ENCODE measurements around the gene ALKAL2. TPM values are rescaled to one million over a fixed set of nuclear protein-coding genes. Genes with fewer than 3 reads are reported as not detected.

ALKAL2 gene
- polyA plus RNA-seq, 1 of the 3 experiments (the other 2 are of a cell fraction), result not detected

DNA sequence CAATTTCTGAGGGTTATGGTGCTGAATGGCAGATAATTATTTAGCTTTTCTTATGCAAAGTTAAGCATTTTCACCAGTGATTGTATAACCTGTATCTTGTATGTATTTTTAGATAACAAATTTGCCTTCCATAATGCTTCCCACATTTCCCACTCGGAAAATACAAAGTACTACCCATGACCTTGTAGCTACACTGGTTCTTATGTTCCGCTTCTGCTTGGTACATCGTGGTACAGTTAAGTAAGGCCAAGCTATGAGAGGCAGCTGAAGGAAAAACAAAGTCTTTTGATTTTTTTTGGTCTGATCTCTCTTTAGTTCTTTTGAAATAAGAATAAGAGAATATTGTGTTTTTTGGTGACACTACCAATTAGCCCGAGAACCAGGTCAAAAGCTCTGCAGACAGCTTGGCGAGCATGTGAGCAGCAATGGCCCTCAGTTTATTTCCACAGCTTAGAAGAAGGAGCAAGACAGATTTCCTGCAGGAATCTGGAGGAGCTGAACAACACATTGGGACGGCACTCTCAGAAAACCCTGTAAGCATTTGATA is 50.8 kb downstream of the ALKAL2 start:
- H3F3A ChIP-seq (replicated peaks; ENCODE audit: insufficient read depth), result no peaks in the 10 kb centered on the region
- H3K4me2 ChIP-seq, result no peak overlapping the region
- no peak overlapping the region for H3K27ac ChIP-seq (ENCODE audit: low read depth in 2 of 2, low read length in 1 of 2)
- H4K20me1 ChIP-seq (ENCODE audit: insufficient read depth), result no peaks in the 10 kb centered on the region
- ChIA-PET POLR2A (no interaction called here), CTCF (interaction anchor here (0.8 to 3.7 kb wide), 4 partner anchors 10 to 53 kb away, joined by 3 to 22 read pairs (median 4); partner anchors contain the start of gene ALKAL2)
- H3K9me3 ChIP-seq, result peaks cover under 1% of the 10 kb centered on the region; the same call in 1 of the 2 replicates
- H3K4me1 ChIP-seq (ENCODE audit: control insufficient read depth in 1 of 2, insufficient read depth in 2 of 2, low read depth in 1 of 2, low read length in 1 of 2), result no peaks in the 10 kb centered on the region
- H3K27me3 ChIP-seq (ENCODE audit: insufficient read depth), result no peaks in the 10 kb centered on the region
- DNase-seq, result no peak
- H3K79me2 ChIP-seq (ENCODE audit: insufficient read depth), result no peaks in the 10 kb centered on the region
- no peak overlapping the region for H3K4me3 ChIP-seq (ENCODE audit: low read depth in 2 of 2, low read length in 1 of 2)
- 85% methylated on average over 6 of the region's 6 CpGs for WGBS (ENCODE audit: low lambda C conversion rate)
- no peak overlapping the region for H3K9ac ChIP-seq
- H3K36me3 ChIP-seq (replicated peaks in 1 of 2; ENCODE audit: control insufficient read depth in 1 of 2, insufficient read depth in 2 of 2, low read length in 1 of 2), result peaks cover 24 to 45% of the 10 kb centered on the region in 2 experiments
- H2AFZ ChIP-seq (ENCODE audit: low read depth), result no peak overlapping the region
- no peaks in the 10 kb centered on the region for H3K9me2 ChIP-seq
- TF ChIP-seq RXRA (IDR thresholded peaks at IDR 0.05; ENCODE audit: borderline replicate concordance, low read depth) (no peak), TEAD4 (IDR thresholded peaks at IDR 0.05; ENCODE audit: borderline replicate concordance, insufficient read depth) (no peak), TCF12 (IDR thresholded peaks at IDR 0.05) (no peak), FOXJ3 (CRISPR knock-in tag; IDR thresholded peaks at IDR 0.05) (no peak), SMC3 (IDR thresholded peaks at IDR 0.05; ENCODE audit: low read depth, low read length) (no peak), RCOR1 (IDR thresholded peaks at IDR 0.05; ENCODE audit: low read length) (no peak), FOSL2 (IDR thresholded peaks at IDR 0.05; ENCODE audit: borderline replicate concordance, low read depth) (no peak), NFIC (IDR thresholded peaks at IDR 0.05; ENCODE audit: borderline replicate concordance) (no peak)
- TF ChIP-seq, protein P1, sequence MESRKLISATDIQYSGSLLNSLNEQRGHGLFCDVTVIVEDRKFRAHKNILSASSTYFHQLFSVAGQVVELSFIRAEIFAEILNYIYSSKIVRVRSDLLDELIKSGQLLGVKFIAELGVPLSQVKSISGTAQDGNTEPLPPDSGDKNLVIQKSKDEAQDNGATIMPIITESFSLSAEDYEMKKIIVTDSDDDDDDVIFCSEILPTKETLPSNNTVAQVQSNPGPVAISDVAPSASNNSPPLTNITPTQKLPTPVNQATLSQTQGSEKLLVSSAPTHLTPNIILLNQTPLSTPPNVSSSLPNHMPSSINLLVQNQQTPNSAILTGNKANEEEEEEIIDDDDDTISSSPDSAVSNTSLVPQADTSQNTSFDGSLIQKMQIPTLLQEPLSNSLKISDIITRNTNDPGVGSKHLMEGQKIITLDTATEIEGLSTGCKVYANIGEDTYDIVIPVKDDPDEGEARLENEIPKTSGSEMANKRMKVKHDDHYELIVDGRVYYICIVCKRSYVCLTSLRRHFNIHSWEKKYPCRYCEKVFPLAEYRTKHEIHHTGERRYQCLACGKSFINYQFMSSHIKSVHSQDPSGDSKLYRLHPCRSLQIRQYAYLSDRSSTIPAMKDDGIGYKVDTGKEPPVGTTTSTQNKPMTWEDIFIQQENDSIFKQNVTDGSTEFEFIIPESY (IDR thresholded peaks at IDR 0.05; ENCODE audit: borderline replicate concordance, low read depth), result no peak

DNA sequence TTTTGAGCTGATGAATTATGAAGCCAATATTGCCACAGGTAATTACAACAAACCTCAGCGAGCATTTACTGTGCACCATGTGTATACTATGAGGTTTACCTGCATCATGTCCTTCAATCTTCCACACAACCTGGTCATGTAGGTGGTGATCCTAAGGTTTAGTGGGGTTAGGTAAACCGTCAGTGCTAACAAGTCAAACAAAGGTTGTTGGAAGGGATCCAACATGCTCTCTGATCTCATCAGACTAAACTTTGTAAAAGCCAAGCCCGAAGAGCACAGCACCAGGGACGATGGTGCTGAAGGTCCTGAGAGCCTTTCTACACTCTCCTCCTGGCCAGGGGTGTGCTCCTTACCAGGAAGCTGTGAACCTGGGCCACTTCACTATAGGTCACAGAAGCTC is 53.5 kb downstream of the ALKAL2 start:
- Histone ChIP-seq H3K9ac (no peak overlapping the region), H3K79me2 (ENCODE audit: insufficient read depth) (no peaks in the 10 kb centered on the region), H3K4me1 (ENCODE audit: control insufficient read depth in 1 of 2, insufficient read depth in 2 of 2, low read depth in 1 of 2, low read length in 1 of 2) (no peaks in the 10 kb centered on the region; a peak in 1 of 4 replicates), H3K27ac (ENCODE audit: low read depth in 2 of 2, low read length in 1 of 2) (no peak overlapping the region), H3F3A (replicated peaks; ENCODE audit: insufficient read depth) (no peaks in the 10 kb centered on the region), H2AFZ (ENCODE audit: low read depth) (no peak overlapping the region), H3K36me3 (replicated peaks in 1 of 2; ENCODE audit: control insufficient read depth in 1 of 2, insufficient read depth in 2 of 2, low read length in 1 of 2) (peaks cover 16 to 24% of the 10 kb centered on the region in 2 experiments), H3K9me2 (no peaks in the 10 kb centered on the region), H3K27me3 (ENCODE audit: insufficient read depth) (no peaks in the 10 kb centered on the region), H4K20me1 (ENCODE audit: insufficient read depth) (no peaks in the 10 kb centered on the region), H3K9me3 (no peaks in the 10 kb centered on the region), H3K4me3 (ENCODE audit: low read depth in 2 of 2, low read length in 1 of 2) (no peak overlapping the region), H3K4me2 (no peak overlapping the region)
- ChIA-PET POLR2A (no interaction called here), CTCF (interaction anchor here (1.2 to 2.6 kb wide), 2 partner anchors 12 kb away, joined by 4 to 16 read pairs; no protein-coding TSS in a partner anchor)
- 92% methylated on average over 2 of the region's 4 CpGs for WGBS (ENCODE audit: low lambda C conversion rate)
- no peak for TF ChIP-seq TCF12 (IDR thresholded peaks at IDR 0.05)
- no peak for TF ChIP-seq EZH2phosphoT487 (IDR thresholded peaks at IDR 0.05; ENCODE audit: borderline replicate concordance, low read depth)
- no peak for TF ChIP-seq RFX5 (IDR thresholded peaks at IDR 0.05; ENCODE audit: low read length)
- TF ChIP-seq, protein P2, sequence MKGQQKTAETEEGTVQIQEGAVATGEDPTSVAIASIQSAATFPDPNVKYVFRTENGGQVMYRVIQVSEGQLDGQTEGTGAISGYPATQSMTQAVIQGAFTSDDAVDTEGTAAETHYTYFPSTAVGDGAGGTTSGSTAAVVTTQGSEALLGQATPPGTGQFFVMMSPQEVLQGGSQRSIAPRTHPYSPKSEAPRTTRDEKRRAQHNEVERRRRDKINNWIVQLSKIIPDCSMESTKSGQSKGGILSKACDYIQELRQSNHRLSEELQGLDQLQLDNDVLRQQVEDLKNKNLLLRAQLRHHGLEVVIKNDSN (IDR thresholded peaks at IDR 0.05; ENCODE audit: borderline replicate concordance, low read depth), result no peak
- no peak for TF ChIP-seq GABPA (IDR thresholded peaks at IDR 0.05; ENCODE audit: low read depth)
- no peak for DNase-seq

All from SK-N-SH (cell line).